DOHH2 (cell line): Measurements from ENCODE around the gene UBE2G2.

ENCODE experiments used
- H3F3A ChIP-seq: fragments of 200-600 bp; sonication (generic), shearing (Covaris generic); 2 replicates; pipeline ENCODE4 v1.6.0; 2016; ENCODE audit warnings: antibody characterized with exemption, mild to moderate bottlenecking; ENCODE audit not compliant: control insufficient read depth, insufficient read depth
- H3K27ac ChIP-seq: fragments of 200-600 bp; sonication (generic); 2 replicates; pipeline ENCODE4 v1.5.1; 2014; ENCODE audit warnings: low read depth, mild to moderate bottlenecking, low read length, moderate library complexity
- H3K27me3 ChIP-seq: fragments of 200-600 bp; sonication (generic); 2 replicates; pipeline ENCODE4 v1.6.1; 2014; ENCODE audit warnings: mild to moderate bottlenecking, low read length, mixed read lengths; ENCODE audit not compliant: control insufficient read depth
- H3K36me3 ChIP-seq: fragments of 200-600 bp; sonication (generic); 2 replicates; pipeline ENCODE4 v1.6.1; 2014; ENCODE audit warnings: mild to moderate bottlenecking, low read length, moderate library complexity, mixed read lengths; ENCODE audit not compliant: control insufficient read depth
- H3K4me1 ChIP-seq: fragments of 200-600 bp; sonication (generic); 2 replicates; pipeline ENCODE4 v1.6.1; 2014; ENCODE audit warnings: mild to moderate bottlenecking, low read length, mixed read lengths; ENCODE audit not compliant: control insufficient read depth
- H3K4me2 ChIP-seq: fragments of 200-600 bp; sonication (generic); 2 replicates; pipeline ENCODE4 v1.6.0; 2014; ENCODE audit warnings: mild to moderate bottlenecking, low read length, moderate library complexity
- H3K4me3 ChIP-seq: fragments of 200-600 bp; sonication (generic); 2 replicates; pipeline ENCODE4 v1.5.1; 2014; ENCODE audit warnings: mild to moderate bottlenecking, low read length, mixed read lengths
- H3K79me2 ChIP-seq: fragments of 200-600 bp; sonication (generic); 2 replicates; pipeline ENCODE4 v1.6.1; 2014; ENCODE audit warnings: mild to moderate bottlenecking, low read length, mixed read lengths; ENCODE audit not compliant: control insufficient read depth
- H3K9me2 ChIP-seq: fragments of 200-600 bp; sonication (generic); replicated peaks from 2 replicates; pipeline ENCODE4 v1.6.1; 2014; ENCODE audit warnings: mild to moderate bottlenecking, low read length, mixed read lengths; ENCODE audit not compliant: control insufficient read depth
- H3K9me3 ChIP-seq: fragments of 200-600 bp; sonication (generic); 2 replicates; pipeline ENCODE4 v1.6.1; 2014; ENCODE audit warnings: antibody characterized with exemption, low read length, mixed read lengths; ENCODE audit not compliant: control insufficient read depth, insufficient read depth
- H4K20me1 ChIP-seq: fragments of 200-600 bp; sonication (generic); 2 replicates; pipeline ENCODE4 v1.6.0; 2014; ENCODE audit warnings: low read depth, mild to moderate bottlenecking, antibody characterized with exemption, low read length, moderate library complexity; ENCODE audit not compliant: control insufficient read depth, insufficient read depth
- CTCF ChIP-seq: fragments of 200-600 bp; sonication (generic); IDR thresholded peaks from one replicate; pipeline ENCODE4 v1.5.1; 2014; ENCODE audit warnings: antibody characterized with exemption, mild to moderate bottlenecking, low read depth, low read length; ENCODE audit not compliant: poor library complexity, severe bottlenecking
- EZH2phosphoT487 ChIP-seq: fragments of 200-600 bp; sonication (generic); IDR thresholded peaks from 2 replicates; pipeline ENCODE4 v1.6.1; 2017; ENCODE audit warnings: borderline replicate concordance, mild to moderate bottlenecking, antibody characterized with exemption, low read length, moderate library complexity, mixed read lengths

Gene UBE2G2

GRCh38 chr21:44751799-44752636 lies 49.6 kb downstream of the UBE2G2 start:
- no peak overlapping the region for H3K4me3 ChIP-seq
- H3F3A ChIP-seq = no peaks in the 10 kb centered on the region
- no peak overlapping the region for H3K4me2 ChIP-seq
- no peak overlapping the region for H3K27ac ChIP-seq
- no peaks in the 10 kb centered on the region for H3K79me2 ChIP-seq
- no peaks in the 10 kb centered on the region for H3K9me3 ChIP-seq
- no peaks in the 10 kb centered on the region for H3K36me3 ChIP-seq
- TF ChIP-seq CTCF (no peak), EZH2phosphoT487 (no peak)
- H3K4me1 ChIP-seq = no peaks in the 10 kb centered on the region
- H3K9me2 ChIP-seq = no peaks in the 10 kb centered on the region
- no peaks in the 10 kb centered on the region for H4K20me1 ChIP-seq
- no peaks in the 10 kb centered on the region for H3K27me3 ChIP-seq

GRCh38 chr21:44751186-44751798 lies 50.3 kb downstream of the UBE2G2 start:
- Histone ChIP-seq H3K27ac (no peak overlapping the region), H3K9me3 (no peaks in the 10 kb centered on the region), H4K20me1 (no peaks in the 10 kb centered on the region), H3K4me2 (no peak overlapping the region), H3K27me3 (no peaks in the 10 kb centered on the region), H3K4me3 (no peak overlapping the region), H3F3A (no peaks in the 10 kb centered on the region), H3K36me3 (no peaks in the 10 kb centered on the region), H3K9me2 (no peaks in the 10 kb centered on the region), H3K4me1 (no peaks in the 10 kb centered on the region), H3K79me2 (no peaks in the 10 kb centered on the region)
- TF ChIP-seq CTCF = no peak
- no peak for TF ChIP-seq EZH2phosphoT487

GRCh38 chr21:44750675-44751025 lies 51.0 kb downstream of the UBE2G2 start:
- TF ChIP-seq CTCF (no peak), EZH2phosphoT487 (no peak)
- no peak overlapping the region for H3K4me3 ChIP-seq
- no peaks in the 10 kb centered on the region for H4K20me1 ChIP-seq
- H3K79me2 ChIP-seq = no peaks in the 10 kb centered on the region
- H3K27ac ChIP-seq = no peak overlapping the region
- no peak overlapping the region for H3K4me2 ChIP-seq
- H3K27me3 ChIP-seq = no peaks in the 10 kb centered on the region
- H3K9me3 ChIP-seq = no peaks in the 10 kb centered on the region
- no peaks in the 10 kb centered on the region for H3K36me3 ChIP-seq
- H3F3A ChIP-seq = no peaks in the 10 kb centered on the region
- H3K4me1 ChIP-seq = no peaks in the 10 kb centered on the region
- no peaks in the 10 kb centered on the region for H3K9me2 ChIP-seq
